Esophagus squamous epithelium (tissue), 4 donors: Measurements from ENCODE around the gene REG1B.

Experiments
- CTCF ChIP-seq, 6 experiments: fragments of 450-650 bp in 4 of 6; fragments of 200-600 bp in 2 of 6; sonication (generic) in 2 of 6; IDR thresholded peaks; one replicate each; pipeline ENCODE4 v1.5.1; 2016 to 2019; ENCODE audit warnings: antibody characterized with exemption in 6 of 6, mild to moderate bottlenecking in 4 of 6, moderate library complexity in 4 of 6
- POLR2A ChIP-seq, 4 donors: fragments of 450-650 bp; IDR thresholded peaks; one replicate each; pipeline ENCODE4 v1.6.1; 2017; ENCODE audit warnings: antibody characterized with exemption in 4 of 4, mild to moderate bottlenecking in 4 of 4, moderate library complexity in 3 of 4

GRCh38 chr2:79082987-79083386 lies 4.8 kb downstream of the REG1B start:
- TF ChIP-seq POLR2A (IDR thresholded peaks at IDR 0.05) (no peak), CTCF (IDR thresholded peaks at IDR 0.05) (no peak)
